Muscle of back (tissue), 11 donors: ENCODE data around the gene LMOD1. TPM values are rescaled to one million over a fixed set of nuclear protein-coding genes. Genes with fewer than 3 reads are reported as not detected.
A peak's percentile ranks its signal among the peaks of the same experiment; 100 is the strongest.
"Not testable (repeated sequence)": the region's sequence is repeated elsewhere in the genome, so short reads cannot be mapped to it uniquely, and the experiment has no call there.

Source experiments
- DNase-seq, 3 donors: peaks; one replicate each; pipeline versions ENCODE4 v3.0.0 to v3.0.0-alpha.2; 2013
- polyA plus RNA-seq, 10 donors: library from polyadenylated mRNA; unstranded; fragments of 120-200 nt; gene quantifications; one replicate each; pipeline ENCODE4 v1.2.1, GENCODE V29; 2013; ENCODE audit not compliant: insufficient read length in 10 of 10

LMOD1 gene
- polyA plus RNA-seq, 10 donors: 12.8 to 46.5 (median 32.4) TPM

GRCh38 chr1:201917362-201918033 lies 28.9 kb downstream of the LMOD1 start:
- DNase-seq: peak in 1 of 3 donors; percentile 34

GRCh38 chr1:201916649-201917249 lies 29.6 kb downstream of the LMOD1 start:
- DNase-seq: peak in 1 of 3 donors; percentile 65

GRCh38 chr1:201914456-201915235 lies 31.7 kb downstream of the LMOD1 start:
- peak in 1 of 3 donors; percentile 38 for DNase-seq

GRCh38 chr1:201912832-201913231 lies 33.5 kb downstream of the LMOD1 start:
- DNase-seq: no peak

GRCh38 chr1:201911826-201912571 lies 34.3 kb downstream of the LMOD1 start:
- DNase-seq: peak in 1 of 3 donors; percentile 43

GRCh38 chr1:201907621-201908020 lies 38.7 kb downstream of the LMOD1 start:
- DNase-seq: no peak

- DNase-seq: no peak
Observed at GRCh38 chr1:201906336-201906735, 40.0 kb downstream of the LMOD1 start.

- no peak for DNase-seq
Observed at GRCh38 chr1:201905234-201905890, 41.0 kb downstream of the LMOD1 start.

GRCh38 chr1:201904579-201904978 lies 41.8 kb downstream of the LMOD1 start:
- DNase-seq: peak in 2 of 3 donors; percentile 61 to 94

- DNase-seq: no peak
Observed at GRCh38 chr1:201903135-201903534, 43.2 kb downstream of the LMOD1 start.

GRCh38 chr1:201902198-201902597 lies 44.1 kb downstream of the LMOD1 start:
- no peak for DNase-seq

GRCh38 chr1:201901036-201901435 lies 45.3 kb downstream of the LMOD1 start:
- not testable (repeated sequence) for DNase-seq

- DNase-seq: no peak
Observed at GRCh38 chr1:201900476-201900875, 45.9 kb downstream of the LMOD1 start.

GRCh38 chr1:201899683-201900429 lies 46.5 kb downstream of the LMOD1 start:
- no peak for DNase-seq

- DNase-seq: no peak
Observed at GRCh38 chr1:201898992-201899391, 47.4 kb downstream of the LMOD1 start.

GRCh38 chr1:201898240-201898894 lies 48.0 kb downstream of the LMOD1 start:
- DNase-seq: no peak

- DNase-seq: peak in 1 of 3 donors; percentile 62
Observed at GRCh38 chr1:201896951-201897391, 49.4 kb downstream of the LMOD1 start.

GRCh38 chr1:201895913-201896807 lies 50.2 kb downstream of the LMOD1 start:
- peak; percentile 82 to 91 (median 89) for DNase-seq

- no peak for DNase-seq
Observed at GRCh38 chr1:201895120-201895665, 51.2 kb downstream of the LMOD1 start.
